OCI-LY7 (cell line): ENCODE results near the gene CYP20A1. TPM values are rescaled to one million over a fixed set of nuclear protein-coding genes. Genes with fewer than 3 reads are reported as not detected.

Experiments
- BruUV-seq: library from RNA; stranded (reverse); fragments of 400-500 nt; replicated peaks from 2 replicates; lab custom pipeline; 2021; lab: Mats Ljungman, UMichigan
- CTCF ChIA-PET: fragments of 300-600 bp; sonication (Branson Sonifier 250); formaldehyde crosslinking; loops from one replicate; lab custom pipeline; 2022; ENCODE audit warnings: antibody characterized with exemption; ENCODE audit not compliant: unreplicated experiment; lab: Charles Lee
- POLR2A ChIA-PET: fragments of 300-600 bp; sonication (Branson Sonifier 250); formaldehyde crosslinking; loops from one replicate; lab custom pipeline; 2022; ENCODE audit warnings: antibody characterized with exemption; lab: Charles Lee
- DNase-seq: peaks from one replicate; pipeline ENCODE4 v3.0.0-alpha.2; 2015; ENCODE audit warnings: low spot score
- H2AFZ ChIP-seq: fragments of 200-600 bp; sonication (generic), shearing (Covaris generic); 2 replicates; pipeline ENCODE4 v1.6.1; 2014; ENCODE audit warnings: mild to moderate bottlenecking, antibody characterized with exemption, low read length, moderate library complexity
- H3K27ac ChIP-seq: fragments of 200-600 bp; sonication (generic); 2 replicates; pipeline ENCODE4 v1.5.1; 2014; ENCODE audit warnings: mixed run types, low read depth, mild to moderate bottlenecking, moderate library complexity, low read length, inconsistent platforms; ENCODE audit not compliant: poor library complexity, severe bottlenecking
- H3K36me3 ChIP-seq: fragments of 200-600 bp; sonication (generic); 2 replicates; pipeline ENCODE4 v1.6.1; 2014; ENCODE audit warnings: mild to moderate bottlenecking, antibody characterized with exemption, low read length, moderate library complexity, mixed read lengths; ENCODE audit not compliant: insufficient read depth
- H3K4me1 ChIP-seq: fragments of 200-600 bp; sonication (generic); 2 replicates; pipeline ENCODE4 v1.5.1; 2014; ENCODE audit warnings: mild to moderate bottlenecking, low read length; ENCODE audit not compliant: insufficient read depth, poor library complexity, severe bottlenecking
- H3K4me2 ChIP-seq: fragments of 200-600 bp; sonication (generic); 2 replicates; pipeline ENCODE4 v1.6.1; 2014; ENCODE audit warnings: mild to moderate bottlenecking, low read length
- H3K4me3 ChIP-seq: fragments of 200-600 bp; sonication (generic); 2 replicates; pipeline ENCODE4 v1.5.1; 2014; ENCODE audit warnings: mild to moderate bottlenecking, low read depth, low read length; ENCODE audit not compliant: poor library complexity, severe bottlenecking
- H3K79me2 ChIP-seq: fragments of 200-600 bp; sonication (generic); 2 replicates; pipeline ENCODE4 v1.6.1; 2016; ENCODE audit warnings: low read depth, mild to moderate bottlenecking, low read length, moderate library complexity, mixed read lengths; ENCODE audit not compliant: insufficient read depth
- H3K9me2 ChIP-seq: fragments of 200-600 bp; sonication (generic); 2 replicates; pipeline ENCODE4 v1.6.1; 2016; ENCODE audit warnings: mild to moderate bottlenecking, low read length, mixed read lengths; ENCODE audit not compliant: insufficient read depth
- H3K9me3 ChIP-seq: fragments of 200-600 bp; sonication (generic); 2 replicates; pipeline ENCODE4 v1.6.1; 2014; ENCODE audit warnings: mild to moderate bottlenecking, mixed run types, low read length, mixed read lengths
- H4K20me1 ChIP-seq: fragments of 200-600 bp; sonication (generic); 2 replicates; pipeline ENCODE4 v1.6.1; 2014; ENCODE audit warnings: mild to moderate bottlenecking, antibody characterized with exemption, low read length, moderate library complexity, mixed read lengths; ENCODE audit not compliant: insufficient read depth
- EZH2phosphoT487 ChIP-seq: fragments of 200-600 bp; sonication (generic); IDR thresholded peaks from 2 replicates; pipeline ENCODE4 v1.6.1; 2018; ENCODE audit warnings: low read depth, borderline replicate concordance, mild to moderate bottlenecking, mixed run types, antibody characterized with exemption, low read length, moderate library complexity, mixed read lengths
- intact Hi-C: fragments of 100-400 bp; cut with micrococcal nuclease; formaldehyde crosslinking; loops from one replicate; pipeline ENCODE4 v1.10.0; 2022; ENCODE audit not compliant: unreplicated experiment
- total RNA-seq, 2 experiments: library from RNA; depleted of rRNA in 1 of 2; stranded (reverse); fragments of >200 nt in 1 of 2; shearing (Covaris generic) in 1 of 2; gene quantifications; 2 replicates each; pipeline ENCODE4 v1.2.3, GENCODE V29; 2014 to 2022
- TF ChIP-seq, protein P1 (sequence below): fragments of 200-600 bp; sonication (generic); conservative IDR thresholded peaks from 2 replicates; pipeline ENCODE4 v1.5.1; 2014; ENCODE audit warnings: mild to moderate bottlenecking, antibody characterized with exemption, low read length, moderate library complexity, mixed read lengths

The CYP20A1 gene
- total RNA-seq, 2 experiments from 2014 or later: 14.7 to 20.3 TPM

- Histone ChIP-seq H3K4me2 (no peak overlapping the region), H3K9me2 (no peaks in the 10 kb centered on the region), H3K36me3 (peaks cover 11% of the 10 kb centered on the region), H4K20me1 (no peaks in the 10 kb centered on the region), H3K27ac (no peak overlapping the region), H3K9me3 (no peaks in the 10 kb centered on the region), H3K4me3 (no peak overlapping the region), H2AFZ (no peak overlapping the region), H3K4me1 (no peaks in the 10 kb centered on the region), H3K79me2 (no peaks in the 10 kb centered on the region)
- BruUV-seq: no TSS peak
- intact Hi-C loops: no loop called here
- TF ChIP-seq, protein P1, sequence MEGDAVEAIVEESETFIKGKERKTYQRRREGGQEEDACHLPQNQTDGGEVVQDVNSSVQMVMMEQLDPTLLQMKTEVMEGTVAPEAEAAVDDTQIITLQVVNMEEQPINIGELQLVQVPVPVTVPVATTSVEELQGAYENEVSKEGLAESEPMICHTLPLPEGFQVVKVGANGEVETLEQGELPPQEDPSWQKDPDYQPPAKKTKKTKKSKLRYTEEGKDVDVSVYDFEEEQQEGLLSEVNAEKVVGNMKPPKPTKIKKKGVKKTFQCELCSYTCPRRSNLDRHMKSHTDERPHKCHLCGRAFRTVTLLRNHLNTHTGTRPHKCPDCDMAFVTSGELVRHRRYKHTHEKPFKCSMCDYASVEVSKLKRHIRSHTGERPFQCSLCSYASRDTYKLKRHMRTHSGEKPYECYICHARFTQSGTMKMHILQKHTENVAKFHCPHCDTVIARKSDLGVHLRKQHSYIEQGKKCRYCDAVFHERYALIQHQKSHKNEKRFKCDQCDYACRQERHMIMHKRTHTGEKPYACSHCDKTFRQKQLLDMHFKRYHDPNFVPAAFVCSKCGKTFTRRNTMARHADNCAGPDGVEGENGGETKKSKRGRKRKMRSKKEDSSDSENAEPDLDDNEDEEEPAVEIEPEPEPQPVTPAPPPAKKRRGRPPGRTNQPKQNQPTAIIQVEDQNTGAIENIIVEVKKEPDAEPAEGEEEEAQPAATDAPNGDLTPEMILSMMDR: no peak
- TF ChIP-seq EZH2phosphoT487: no peak
- ChIA-PET CTCF (no interaction called here), POLR2A (interaction anchor here (0.5 to 0.7 kb wide), 3 partner anchors 13 to 126 kb away, joined by 3 read pairs; no protein-coding TSS in a partner anchor)
- no peak for DNase-seq
Observed at GRCh38 chr2:203346612-203347011, 107.8 kb downstream of the CYP20A1 start.

DNA sequence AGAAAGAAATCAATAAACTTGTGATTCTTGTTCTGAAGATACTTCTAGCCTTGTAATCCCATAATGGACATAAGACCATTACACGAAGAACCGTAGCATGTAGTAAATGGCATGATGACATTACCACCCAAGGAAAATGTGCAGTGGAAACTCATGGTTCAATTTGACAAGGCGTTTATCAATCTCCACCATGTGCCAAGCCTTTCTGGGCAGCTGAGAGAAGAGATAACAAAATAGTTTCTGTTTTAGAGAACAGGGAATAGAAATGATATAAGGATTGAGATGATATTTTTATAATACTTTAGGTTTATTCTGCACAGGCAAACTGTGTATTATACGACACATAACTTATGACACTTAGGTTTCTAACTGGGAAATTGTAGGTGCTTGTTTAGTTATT, 108.6 kb downstream of the CYP20A1 start:
- intact Hi-C loops: no loop called here
- Histone ChIP-seq H3K79me2 (no peaks in the 10 kb centered on the region), H2AFZ (no peak overlapping the region), H3K4me3 (no peak overlapping the region), H3K9me3 (no peaks in the 10 kb centered on the region), H3K4me1 (no peaks in the 10 kb centered on the region), H3K4me2 (no peak overlapping the region), H3K27ac (no peak overlapping the region), H3K9me2 (no peaks in the 10 kb centered on the region), H3K36me3 (peaks cover 11% of the 10 kb centered on the region), H4K20me1 (no peaks in the 10 kb centered on the region)
- CTCF ChIA-PET: no interaction called here
- BruUV-seq: no TSS peak
- POLR2A ChIA-PET: no interaction called here
- no peak for TF ChIP-seq EZH2phosphoT487
- TF ChIP-seq, protein P1: no peak
- no peak for DNase-seq

- ChIA-PET CTCF (no interaction called here), POLR2A (no interaction called here)
- Histone ChIP-seq H3K4me1 (peaks cover 5% of the 10 kb centered on the region), H3K36me3 (no peaks in the 10 kb centered on the region), H2AFZ (no peak overlapping the region), H3K27ac (no peak overlapping the region), H4K20me1 (no peaks in the 10 kb centered on the region; the same call in 1 of the 2 replicates), H3K4me3 (no peak overlapping the region), H3K4me2 (no peak overlapping the region), H3K9me3 (no peaks in the 10 kb centered on the region), H3K9me2 (no peaks in the 10 kb centered on the region), H3K79me2 (peaks cover 6% of the 10 kb centered on the region; the same call in 1 of the 2 replicates)
- no TSS peak for BruUV-seq
- TF ChIP-seq EZH2phosphoT487: no peak
- TF ChIP-seq, protein P1: no peak
- DNase-seq: no peak
- intact Hi-C loops: no loop called here
Observed at GRCh38 chr2:203352604-203353255, 113.9 kb downstream of the CYP20A1 start.
